Measurements from ENCODE around the gene ZNF205. TPM values are rescaled to one million over a fixed set of nuclear protein-coding genes. Genes with fewer than 3 reads are reported as not detected.
"Not testable (repeated sequence)": the region's sequence is repeated elsewhere in the genome, so short reads cannot be mapped to it uniquely, and the experiment has no call there.

Gene ZNF205
- total RNA-seq, 2 experiments from 2014 or later = not detected

- H3K27ac Mint-ChIP-seq = peak overlapping the region; percentile 97
Measured at GRCh38 chr16:3065742-3066439, 46.5 kb upstream of the ZNF205 start.

GRCh38 chr16:3066440-3066748 is 46.0 kb upstream of the ZNF205 start:
- POLR2A ChIA-PET = interaction anchor here (0.8 to 6.5 kb wide), 9 partner anchors 10 to 335 kb away, joined by 3 to 137 read pairs (median 10); partner anchors contain the start of genes MMP25, ZNF174, ZNF213 and ZSCAN10
- H3K36me3 Mint-ChIP-seq (ENCODE audit: low read depth) = peaks cover 53% of the 10 kb centered on the region
- H3K27me3 Mint-ChIP-seq = no peaks in the 10 kb centered on the region
- Histone ChIP-seq H3K27me3 (ENCODE audit: control insufficient read depth in 1 of 2, insufficient read depth in 2 of 2, low read length in 2 of 2) (no peaks in the 10 kb centered on the region), H3K4me3 (ENCODE audit: low read length) (peak overlapping the region; percentile 99), H3K27ac (ENCODE audit: low read depth in 1 of 2, low read length in 2 of 2) (peak overlapping the region; percentile 85 to 98), H3K36me3 (ENCODE audit: insufficient read depth, low read length) (peaks cover 35% of the 10 kb centered on the region), H3K9me3 (ENCODE audit: control insufficient read depth in 1 of 2, insufficient read depth in 1 of 2, low read length in 2 of 2) (no peaks in the 10 kb centered on the region), H3K4me1 (ENCODE audit: insufficient read depth, low read length) (peaks cover 80% of the 10 kb centered on the region)
- H3K4me1 Mint-ChIP-seq (ENCODE audit: low read depth) = peaks cover 78% of the 10 kb centered on the region
- no peak for TF ChIP-seq CTCF (IDR thresholded peaks at IDR 0.05)
- ATAC-seq (ENCODE audit: poor library complexity) (no peak), DNase-seq (no peak)
- peak overlapping the region; percentile 99 for H3K4me3 Mint-ChIP-seq
- no peaks in the 10 kb centered on the region for H3K9me3 Mint-ChIP-seq
- peak overlapping the region; percentile 97 for H3K27ac Mint-ChIP-seq
- CTCF ChIA-PET = interaction anchor here (1.3 to 4.9 kb wide), 3 partner anchors 38 to 63 kb away, joined by 3 to 33 read pairs (median 5); no protein-coding TSS in a partner anchor
- intact Hi-C loops (cut with DNase I, micrococcal nuclease) = no loop called here

More at GRCh38 chr16:3065742-3066439, 46.5 kb upstream of the ZNF205 start:
- Histone ChIP-seq H3K27ac (ENCODE audit: low read depth in 1 of 2, low read length in 2 of 2) (peak overlapping the region; percentile 85 to 98), H3K36me3 (ENCODE audit: insufficient read depth, low read length) (peaks cover 35% of the 10 kb centered on the region), H3K9me3 (ENCODE audit: control insufficient read depth in 1 of 2, insufficient read depth in 1 of 2, low read length in 2 of 2) (no peaks in the 10 kb centered on the region), H3K4me1 (ENCODE audit: insufficient read depth, low read length) (peaks cover 78% of the 10 kb centered on the region), H3K4me3 (ENCODE audit: low read length) (peak overlapping the region; percentile 99), H3K27me3 (ENCODE audit: control insufficient read depth in 1 of 2, insufficient read depth in 2 of 2, low read length in 2 of 2) (no peaks in the 10 kb centered on the region)
- Mint-ChIP-seq H3K4me3 (peak overlapping the region; percentile 99), H3K36me3 (ENCODE audit: low read depth) (peaks cover 53% of the 10 kb centered on the region), H3K27me3 (no peaks in the 10 kb centered on the region), H3K4me1 (ENCODE audit: low read depth) (peaks cover 73% of the 10 kb centered on the region), H3K9me3 (no peaks in the 10 kb centered on the region)
- ATAC-seq (ENCODE audit: poor library complexity) (peak; percentile 43), DNase-seq (peak in 1 of 14 experiments; percentile 41)
- intact Hi-C loops (cut with DNase I, micrococcal nuclease) = no loop called here
- ChIA-PET CTCF (interaction anchor here (0.6 to 4.9 kb wide), 5 partner anchors 10 to 63 kb away, joined by 3 to 33 read pairs (median 3); no protein-coding TSS in a partner anchor), POLR2A (interaction anchor here (0.5 to 6.5 kb wide), 17 partner anchors 11 to 335 kb away, joined by 3 to 137 read pairs (median 6); partner anchors contain the start of genes MMP25, ZNF174, ZNF213 and ZSCAN10)
- TF ChIP-seq CTCF (IDR thresholded peaks at IDR 0.05) = no peak

- no peaks in the 10 kb centered on the region for H3K9me3 ChIP-seq (ENCODE audit: control insufficient read depth in 1 of 2, insufficient read depth in 1 of 2, low read length in 2 of 2)
- no peaks in the 10 kb centered on the region for H3K27me3 Mint-ChIP-seq
Measured at GRCh38 chr16:3068487-3068886, 43.9 kb upstream of the ZNF205 start.

GRCh38 chr16:3069146-3069545 is 43.2 kb upstream of the ZNF205 start:
- H3K27me3 Mint-ChIP-seq; H3K9me3 Mint-ChIP-seq; H3K27me3 ChIP-seq (ENCODE audit: control insufficient read depth in 1 of 2, insufficient read depth in 2 of 2, low read length in 2 of 2); H3K4me3 ChIP-seq (ENCODE audit: low read length); intact Hi-C loops (cut with DNase I, micrococcal nuclease); H3K9me3 ChIP-seq (ENCODE audit: control insufficient read depth in 1 of 2, insufficient read depth in 1 of 2, low read length in 2 of 2); ATAC-seq (ENCODE audit: poor library complexity); DNase-seq: not testable (repeated sequence)
- CTCF ChIA-PET = interaction anchor here (1.0 kb wide), 2 partner anchors 60 kb away, joined by 3 to 4 read pairs; no protein-coding TSS in a partner anchor
- Histone ChIP-seq H3K27ac (ENCODE audit: low read depth in 1 of 2, low read length in 2 of 2) (peak overlapping the region in 1 of 2 donors; percentile 13), H3K36me3 (ENCODE audit: insufficient read depth, low read length) (peaks cover 35% of the 10 kb centered on the region), H3K4me1 (ENCODE audit: insufficient read depth, low read length) (peaks cover 86% of the 10 kb centered on the region)
- Mint-ChIP-seq H3K4me1 (ENCODE audit: low read depth) (peaks cover 78% of the 10 kb centered on the region), H3K4me3 (peak overlapping the region; percentile 70), H3K36me3 (ENCODE audit: low read depth) (peaks cover 53% of the 10 kb centered on the region), H3K27ac (peak overlapping the region; percentile 88)
- POLR2A ChIA-PET = interaction anchor here (0.6 to 6.5 kb wide), 11 partner anchors 9 to 1569 kb away, joined by 3 to 50 read pairs (median 5); partner anchors contain the start of genes ZNF213 and ZSCAN10

More at GRCh38 chr16:3068487-3068886, 43.9 kb upstream of the ZNF205 start:
- TF ChIP-seq CTCF (IDR thresholded peaks at IDR 0.05) = no peak
- Histone ChIP-seq H3K27me3 (ENCODE audit: control insufficient read depth in 1 of 2, insufficient read depth in 2 of 2, low read length in 2 of 2) (no peaks in the 10 kb centered on the region), H3K4me3 (ENCODE audit: low read length) (peak overlapping the region; percentile 99), H3K27ac (ENCODE audit: low read depth in 1 of 2, low read length in 2 of 2) (peak overlapping the region; percentile 85 to 98), H3K4me1 (ENCODE audit: insufficient read depth, low read length) (peaks cover 86% of the 10 kb centered on the region), H3K36me3 (ENCODE audit: insufficient read depth, low read length) (peaks cover 35% of the 10 kb centered on the region)
- Mint-ChIP-seq H3K36me3 (ENCODE audit: low read depth) (peaks cover 53% of the 10 kb centered on the region), H3K9me3 (no peaks in the 10 kb centered on the region), H3K4me3 (peak overlapping the region; percentile 98), H3K4me1 (ENCODE audit: low read depth) (peaks cover 78% of the 10 kb centered on the region), H3K27ac (peak overlapping the region; percentile 97)
- ATAC-seq (ENCODE audit: poor library complexity) (no peak), DNase-seq (peak in 2 of 14 experiments; percentile 56 to 62)
- intact Hi-C loops (cut with DNase I, micrococcal nuclease) = no loop called here
- ChIA-PET POLR2A (interaction anchor here (0.5 to 6.5 kb wide), 8 partner anchors 9 to 89 kb away, joined by 3 to 50 read pairs (median 5); partner anchors contain the start of genes ZNF213 and ZSCAN10), CTCF (interaction anchor here (1.0 kb wide), 1 partner anchor 61 kb away, joined by 4 read pairs; no protein-coding TSS in a partner anchor)

Data from CD4-positive, alpha-beta T cell (primary cell).